RWPE2 (cell line): ENCODE measurements around the gene PEA15.

Source experiments
- ATAC-seq: fragments of 200-7000 bp; cut with Tn5 transposase; 3 replicates; pipeline ENCODE4 v1.9.1; 2021; ENCODE audit warnings: low read depth
- DNase-seq: peaks from one replicate; pipeline ENCODE4 v3.0.0-alpha.2; 2020; ENCODE audit warnings: low spot score
- H3K27ac ChIP-seq: fragments of 450-650 bp; 2 replicates; pipeline ENCODE4 v1.5.1; 2017; ENCODE audit warnings: mild to moderate bottlenecking; ENCODE audit not compliant: poor library complexity, severe bottlenecking
- H3K27me3 ChIP-seq: fragments of 250-450 bp; sonication (Bioruptor Pico); 2 replicates; pipeline ENCODE4 v1.5.1; 2021; ENCODE audit warnings: mild to moderate bottlenecking, moderate library complexity; ENCODE audit not compliant: insufficient read depth, poor library complexity, severe bottlenecking
- H3K36me3 ChIP-seq: fragments of 250-450 bp; sonication (Bioruptor Pico); 2 replicates; pipeline ENCODE4 v1.5.1; 2020; ENCODE audit warnings: low read depth, mild to moderate bottlenecking, moderate library complexity
- H3K4me1 ChIP-seq: fragments of 250-450 bp; sonication (Bioruptor Pico); 2 replicates; pipeline ENCODE4 v1.5.1; 2021; ENCODE audit warnings: mild to moderate bottlenecking, moderate library complexity; ENCODE audit not compliant: insufficient read depth, poor library complexity, severe bottlenecking
- H3K4me3 ChIP-seq: fragments of 250-450 bp; sonication (Bioruptor Pico); 2 replicates; pipeline ENCODE4 v1.5.1; 2021; ENCODE audit warnings: mild to moderate bottlenecking, moderate library complexity; ENCODE audit not compliant: severe bottlenecking
- H3K9me3 ChIP-seq: fragments of 250-450 bp; sonication (Bioruptor Pico); 2 replicates; pipeline ENCODE4 v1.5.1; 2021; ENCODE audit warnings: mild to moderate bottlenecking, moderate library complexity; ENCODE audit not compliant: severe bottlenecking
- TF ChIP-seq, protein P1 (sequence below): fragments of 450-650 bp; IDR thresholded peaks from one replicate; pipeline ENCODE4 v1.5.1; 2017; ENCODE audit warnings: mild to moderate bottlenecking, moderate library complexity; ENCODE audit not compliant: poor library complexity, severe bottlenecking

PEA15 gene

DNA sequence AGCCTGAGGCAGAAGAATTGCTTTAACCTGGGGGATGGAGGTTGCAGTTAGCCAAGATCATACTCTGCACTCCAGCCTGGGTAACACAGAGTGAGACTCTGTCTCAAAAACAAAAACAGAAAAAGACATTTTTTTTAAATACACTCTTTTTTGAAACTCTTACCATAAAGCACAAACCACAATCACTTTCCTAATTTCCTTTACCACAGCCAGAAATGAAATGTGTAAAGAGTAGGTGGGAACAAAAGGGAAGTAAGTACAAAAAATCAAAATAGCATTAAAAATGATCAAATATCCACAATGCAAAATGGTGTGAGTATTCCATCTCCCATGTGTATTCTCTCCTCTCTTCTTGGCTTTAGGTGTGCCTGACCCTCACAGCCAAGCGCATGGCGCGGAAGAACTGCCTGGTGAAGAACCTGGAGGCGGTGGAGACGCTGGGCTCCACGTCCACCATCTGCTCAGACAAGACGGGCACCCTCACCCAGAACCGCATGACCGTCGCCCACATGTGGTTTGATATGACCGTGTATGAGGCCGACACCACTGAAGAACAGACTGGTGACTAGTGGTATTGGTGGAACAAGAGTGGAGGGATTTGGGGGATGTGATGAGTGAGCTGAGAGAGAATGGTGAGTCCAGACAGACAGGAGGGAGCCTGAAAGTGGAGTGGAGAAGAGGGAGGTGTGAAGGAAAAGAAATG is 38.9 kb upstream of the PEA15 start:
- Histone ChIP-seq H3K36me3 (no peaks in the 10 kb centered on the region), H3K27ac (no peak overlapping the region), H3K9me3 (no peaks in the 10 kb centered on the region), H3K27me3 (no peaks in the 10 kb centered on the region), H3K4me1 (peaks cover 3% of the 10 kb centered on the region), H3K4me3 (no peak overlapping the region)
- ATAC-seq (no peak), DNase-seq (no peak)
- TF ChIP-seq, protein P1, sequence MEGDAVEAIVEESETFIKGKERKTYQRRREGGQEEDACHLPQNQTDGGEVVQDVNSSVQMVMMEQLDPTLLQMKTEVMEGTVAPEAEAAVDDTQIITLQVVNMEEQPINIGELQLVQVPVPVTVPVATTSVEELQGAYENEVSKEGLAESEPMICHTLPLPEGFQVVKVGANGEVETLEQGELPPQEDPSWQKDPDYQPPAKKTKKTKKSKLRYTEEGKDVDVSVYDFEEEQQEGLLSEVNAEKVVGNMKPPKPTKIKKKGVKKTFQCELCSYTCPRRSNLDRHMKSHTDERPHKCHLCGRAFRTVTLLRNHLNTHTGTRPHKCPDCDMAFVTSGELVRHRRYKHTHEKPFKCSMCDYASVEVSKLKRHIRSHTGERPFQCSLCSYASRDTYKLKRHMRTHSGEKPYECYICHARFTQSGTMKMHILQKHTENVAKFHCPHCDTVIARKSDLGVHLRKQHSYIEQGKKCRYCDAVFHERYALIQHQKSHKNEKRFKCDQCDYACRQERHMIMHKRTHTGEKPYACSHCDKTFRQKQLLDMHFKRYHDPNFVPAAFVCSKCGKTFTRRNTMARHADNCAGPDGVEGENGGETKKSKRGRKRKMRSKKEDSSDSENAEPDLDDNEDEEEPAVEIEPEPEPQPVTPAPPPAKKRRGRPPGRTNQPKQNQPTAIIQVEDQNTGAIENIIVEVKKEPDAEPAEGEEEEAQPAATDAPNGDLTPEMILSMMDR, result no peak

DNA sequence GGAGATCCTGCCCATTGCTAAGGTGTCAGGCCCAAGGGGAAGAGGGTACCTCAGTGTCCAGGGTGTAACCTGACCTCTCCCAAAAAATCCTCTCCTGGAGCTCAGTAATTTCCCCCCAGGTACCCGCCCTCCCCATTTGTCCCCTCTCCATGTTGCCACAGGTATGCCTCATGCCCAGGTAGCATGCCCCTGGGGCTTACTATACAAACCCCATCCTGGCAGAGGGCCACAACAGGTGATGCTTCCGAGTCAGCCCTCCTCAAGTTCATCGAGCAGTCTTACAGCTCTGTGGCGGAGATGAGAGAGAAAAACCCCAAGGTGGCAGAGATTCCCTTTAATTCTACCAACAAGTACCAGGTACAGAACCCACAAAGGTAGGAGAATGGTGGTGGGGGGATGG is 38.1 kb upstream of the PEA15 start:
- ATAC-seq, result no peak; the same call in 2 of the 3 replicates
- Histone ChIP-seq H3K27me3 (no peaks in the 10 kb centered on the region), H3K4me1 (peaks cover 6% of the 10 kb centered on the region), H3K27ac (no peak overlapping the region), H3K9me3 (no peaks in the 10 kb centered on the region), H3K4me3 (no peak overlapping the region), H3K36me3 (no peaks in the 10 kb centered on the region)
- TF ChIP-seq, protein P1, result no peak
- no peak for DNase-seq

DNA sequence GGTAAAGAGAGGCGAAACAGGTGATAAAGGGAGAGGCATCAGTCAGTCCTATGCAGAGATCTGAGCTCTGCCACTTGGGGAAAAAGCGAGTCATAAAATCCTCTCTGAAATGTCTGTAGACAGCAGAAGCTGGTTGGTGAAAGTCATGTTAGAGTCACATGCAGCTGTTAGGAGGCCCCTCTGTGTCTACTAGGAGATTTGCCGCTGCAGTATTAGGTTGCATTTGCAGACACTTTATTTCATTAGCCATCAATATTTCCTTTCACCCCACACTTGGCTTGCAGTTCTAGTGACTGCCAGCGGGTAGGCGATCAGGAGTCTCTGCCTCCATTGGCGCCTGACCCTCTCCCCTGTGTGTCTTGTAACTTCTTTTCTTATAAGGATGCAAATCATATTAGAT is 37.6 kb upstream of the PEA15 start:
- peak; percentile 14; the same call in 1 of the 3 replicates for ATAC-seq
- Histone ChIP-seq H3K27ac (no peak overlapping the region), H3K4me3 (no peak overlapping the region), H3K27me3 (no peaks in the 10 kb centered on the region), H3K36me3 (no peaks in the 10 kb centered on the region), H3K9me3 (no peaks in the 10 kb centered on the region), H3K4me1 (peaks cover 6% of the 10 kb centered on the region)
- TF ChIP-seq, protein P1, result no peak
- no peak for DNase-seq

DNA sequence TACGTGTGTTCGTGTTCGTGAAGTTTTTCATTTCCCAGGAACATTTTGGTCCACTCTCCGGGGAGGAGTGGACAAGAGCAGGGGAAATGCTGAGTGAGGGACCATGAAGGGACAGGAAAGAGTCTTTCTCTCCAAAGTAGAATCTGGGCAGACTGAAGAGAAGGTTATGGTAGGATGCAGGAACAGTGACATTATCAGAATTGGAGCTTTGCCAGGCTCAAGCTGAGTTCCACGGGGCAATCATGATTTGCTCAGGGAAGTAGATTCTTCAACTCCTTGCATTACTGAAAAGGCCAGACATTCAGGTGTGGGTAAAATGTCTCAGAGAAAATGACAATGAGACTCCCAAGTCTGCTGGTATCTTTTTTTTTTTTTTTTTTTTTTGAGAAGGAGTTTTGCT is 37.2 kb upstream of the PEA15 start:
- H3K27ac ChIP-seq, result no peak overlapping the region
- TF ChIP-seq, protein P1, result no peak
- DNase-seq (no peak), ATAC-seq (no peak)
- no peaks in the 10 kb centered on the region for H3K9me3 ChIP-seq
- H3K4me3 ChIP-seq, result no peak overlapping the region
- no peaks in the 10 kb centered on the region for H3K27me3 ChIP-seq
- peaks cover 6% of the 10 kb centered on the region for H3K4me1 ChIP-seq
- no peaks in the 10 kb centered on the region for H3K36me3 ChIP-seq

DNA sequence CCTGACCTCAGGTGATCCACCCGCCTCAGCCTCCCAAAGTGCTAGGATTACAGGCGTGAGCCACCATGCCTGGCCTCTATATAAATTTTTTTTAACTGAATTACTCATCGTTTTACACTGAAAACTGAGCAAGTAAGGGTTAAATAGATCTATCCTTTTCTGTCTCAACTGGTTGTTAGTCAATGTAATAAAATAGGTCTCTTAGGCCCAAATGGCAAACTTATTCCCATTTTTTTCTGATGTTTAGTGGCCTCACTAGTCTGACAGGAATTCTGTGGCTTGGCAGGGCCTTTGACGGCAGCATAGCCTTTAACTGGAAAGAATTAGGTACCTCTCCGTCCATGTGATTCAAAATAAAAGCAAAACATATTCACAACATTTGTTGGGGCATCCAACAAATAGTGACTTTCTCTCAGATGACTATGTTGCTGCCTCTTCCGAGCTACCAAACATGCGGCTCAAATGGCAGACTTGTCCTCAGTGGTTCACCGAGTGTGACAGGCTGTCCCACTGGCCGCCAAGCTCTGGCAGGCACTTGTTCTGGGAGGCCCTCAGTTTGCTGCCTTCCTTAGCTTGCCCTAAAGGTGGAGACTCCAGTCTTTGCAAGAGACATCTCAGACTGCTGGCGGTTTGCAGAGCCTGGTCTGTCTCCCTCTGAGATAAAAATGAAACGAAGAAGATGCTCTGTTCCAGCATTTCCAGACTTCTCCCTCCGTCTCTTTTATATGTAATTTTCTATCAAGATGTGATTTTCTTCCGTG is 36.4 kb upstream of the PEA15 start:
- H3K4me1 ChIP-seq, result peaks cover 6% of the 10 kb centered on the region
- no peak overlapping the region for H3K4me3 ChIP-seq
- no peaks in the 10 kb centered on the region for H3K27me3 ChIP-seq
- no peak for DNase-seq
- TF ChIP-seq, protein P1, result no peak
- no peaks in the 10 kb centered on the region for H3K36me3 ChIP-seq
- no peaks in the 10 kb centered on the region for H3K9me3 ChIP-seq
- no peak overlapping the region for H3K27ac ChIP-seq
- no peak for ATAC-seq
